ENCODE data around the gene FAM184A. TPM values are rescaled to one million over a fixed set of nuclear protein-coding genes. Genes with fewer than 3 reads are reported as not detected.

FAM184A gene
- total and polyA plus RNA-seq, 2 experiments from 2014 or later = 13.7 to 18.6 TPM

DNA sequence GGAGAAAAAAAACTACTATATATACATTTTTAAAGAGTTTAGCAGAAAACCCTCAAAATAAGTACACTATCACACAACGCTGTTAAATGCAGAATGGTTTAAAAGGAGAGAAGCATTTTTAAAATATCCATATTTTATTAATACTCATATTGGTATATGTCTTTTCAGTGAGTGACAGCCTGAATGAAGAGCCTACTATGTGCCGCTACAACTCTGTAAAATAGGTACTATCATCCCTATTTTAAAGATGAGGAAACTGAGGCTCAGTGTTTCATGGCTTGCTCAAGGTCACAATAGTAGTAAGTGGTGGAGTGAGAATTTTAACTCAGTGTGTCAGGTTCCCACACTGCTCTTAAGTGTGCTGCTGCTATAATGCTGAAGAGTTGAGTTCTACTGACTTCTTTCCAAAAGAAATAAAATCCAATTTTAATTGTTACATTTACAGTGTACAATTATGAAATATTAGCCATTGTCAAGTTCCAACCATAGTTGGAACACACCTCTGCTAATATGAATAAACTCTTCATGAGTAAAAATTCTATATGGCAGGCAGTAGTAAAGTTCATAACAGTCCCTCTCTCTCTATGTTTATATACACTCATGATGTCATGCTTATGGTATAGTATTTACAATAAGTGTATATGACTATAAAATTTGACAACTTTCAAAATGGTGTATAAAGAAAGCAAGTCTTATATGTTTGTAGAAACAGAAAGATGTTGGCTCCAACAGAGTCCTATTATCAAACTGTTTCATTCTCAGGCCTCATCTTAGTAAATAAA is 3.1 kb downstream of the FAM184A start:
- Histone ChIP-seq H3K4me2 (no peak overlapping the region), H3K4me3 (no peak overlapping the region), H3K4me1 (ENCODE audit: insufficient read depth) (peaks cover 10% of the 10 kb centered on the region), H4K20me1 (replicated peaks; ENCODE audit: insufficient read depth) (0 out of 2 replicates have a peak, but pooled peaks cover 5% of the 10 kb centered on the region), H3F3A (replicated peaks; ENCODE audit: low read depth) (peaks cover 7% of the 10 kb centered on the region; the same call in 1 of the 2 replicates), H3K27me3 (ENCODE audit: insufficient read depth) (peaks cover 33% of the 10 kb centered on the region), H3K36me3 (ENCODE audit: insufficient read depth) (no peaks in the 10 kb centered on the region), H3K9me2 (ENCODE audit: insufficient read depth) (no peaks in the 10 kb centered on the region), H3K79me2 (replicated peaks; ENCODE audit: insufficient read depth) (0 out of 2 replicates have a peak, but pooled peaks cover 3% of the 10 kb centered on the region), H3K27ac (ENCODE audit: low read depth) (no peak overlapping the region), H2AFZ (no peak overlapping the region)
- ATAC-seq (no peak), DNase-seq (ENCODE audit: low spot score) (no peak)
- Mint-ChIP-seq H3K4me3 (no peak overlapping the region), H3K4me1 (peaks cover 34% of the 10 kb centered on the region), H3K27ac (no peak overlapping the region), H3K27me3 (ENCODE audit: insufficient read depth, low read depth, poor library complexity) (peaks cover 11% of the 10 kb centered on the region), H3K9me3 (no peaks in the 10 kb centered on the region; the same call in 2 of the 3 replicates), H3K36me3 (ENCODE audit: low read depth) (no peaks in the 10 kb centered on the region; the same call in 2 of the 3 replicates)
- TF ChIP-seq ZNF114 (CRISPR knock-in tag; IDR thresholded peaks at IDR 0.05) (no peak), EZH2phosphoT487 (IDR thresholded peaks at IDR 0.05; ENCODE audit: unreplicated experiment) (no peak), CREB1 (CRISPR knock-in tag; IDR thresholded peaks at IDR 0.05; ENCODE audit: low read depth) (no peak), POLR2AphosphoS5 (IDR thresholded peaks at IDR 0.05; ENCODE audit: low read depth) (no peak), NANOG (IDR thresholded peaks at IDR 0.05; ENCODE audit: borderline replicate concordance) (no peak), JUNB (IDR thresholded peaks at IDR 0.05; ENCODE audit: unreplicated experiment) (no peak), STAT1 (IDR thresholded peaks at IDR 0.05; ENCODE audit: unreplicated experiment) (no peak), ZNF331 (CRISPR knock-in tag; IDR thresholded peaks at IDR 0.05; ENCODE audit: low read depth) (no peak), EZH2 (IDR thresholded peaks at IDR 0.05; ENCODE audit: low read depth, unreplicated experiment) (no peak)
- TF ChIP-seq, protein P1, sequence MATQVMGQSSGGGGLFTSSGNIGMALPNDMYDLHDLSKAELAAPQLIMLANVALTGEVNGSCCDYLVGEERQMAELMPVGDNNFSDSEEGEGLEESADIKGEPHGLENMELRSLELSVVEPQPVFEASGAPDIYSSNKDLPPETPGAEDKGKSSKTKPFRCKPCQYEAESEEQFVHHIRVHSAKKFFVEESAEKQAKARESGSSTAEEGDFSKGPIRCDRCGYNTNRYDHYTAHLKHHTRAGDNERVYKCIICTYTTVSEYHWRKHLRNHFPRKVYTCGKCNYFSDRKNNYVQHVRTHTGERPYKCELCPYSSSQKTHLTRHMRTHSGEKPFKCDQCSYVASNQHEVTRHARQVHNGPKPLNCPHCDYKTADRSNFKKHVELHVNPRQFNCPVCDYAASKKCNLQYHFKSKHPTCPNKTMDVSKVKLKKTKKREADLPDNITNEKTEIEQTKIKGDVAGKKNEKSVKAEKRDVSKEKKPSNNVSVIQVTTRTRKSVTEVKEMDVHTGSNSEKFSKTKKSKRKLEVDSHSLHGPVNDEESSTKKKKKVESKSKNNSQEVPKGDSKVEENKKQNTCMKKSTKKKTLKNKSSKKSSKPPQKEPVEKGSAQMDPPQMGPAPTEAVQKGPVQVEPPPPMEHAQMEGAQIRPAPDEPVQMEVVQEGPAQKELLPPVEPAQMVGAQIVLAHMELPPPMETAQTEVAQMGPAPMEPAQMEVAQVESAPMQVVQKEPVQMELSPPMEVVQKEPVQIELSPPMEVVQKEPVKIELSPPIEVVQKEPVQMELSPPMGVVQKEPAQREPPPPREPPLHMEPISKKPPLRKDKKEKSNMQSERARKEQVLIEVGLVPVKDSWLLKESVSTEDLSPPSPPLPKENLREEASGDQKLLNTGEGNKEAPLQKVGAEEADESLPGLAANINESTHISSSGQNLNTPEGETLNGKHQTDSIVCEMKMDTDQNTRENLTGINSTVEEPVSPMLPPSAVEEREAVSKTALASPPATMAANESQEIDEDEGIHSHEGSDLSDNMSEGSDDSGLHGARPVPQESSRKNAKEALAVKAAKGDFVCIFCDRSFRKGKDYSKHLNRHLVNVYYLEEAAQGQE (IDR thresholded peaks at IDR 0.05; ENCODE audit: unreplicated experiment) = no peak
- TF ChIP-seq, protein P2, sequence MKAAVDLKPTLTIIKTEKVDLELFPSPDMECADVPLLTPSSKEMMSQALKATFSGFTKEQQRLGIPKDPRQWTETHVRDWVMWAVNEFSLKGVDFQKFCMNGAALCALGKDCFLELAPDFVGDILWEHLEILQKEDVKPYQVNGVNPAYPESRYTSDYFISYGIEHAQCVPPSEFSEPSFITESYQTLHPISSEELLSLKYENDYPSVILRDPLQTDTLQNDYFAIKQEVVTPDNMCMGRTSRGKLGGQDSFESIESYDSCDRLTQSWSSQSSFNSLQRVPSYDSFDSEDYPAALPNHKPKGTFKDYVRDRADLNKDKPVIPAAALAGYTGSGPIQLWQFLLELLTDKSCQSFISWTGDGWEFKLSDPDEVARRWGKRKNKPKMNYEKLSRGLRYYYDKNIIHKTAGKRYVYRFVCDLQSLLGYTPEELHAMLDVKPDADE (IDR thresholded peaks at IDR 0.05) = no peak
- TF ChIP-seq, protein P3, sequence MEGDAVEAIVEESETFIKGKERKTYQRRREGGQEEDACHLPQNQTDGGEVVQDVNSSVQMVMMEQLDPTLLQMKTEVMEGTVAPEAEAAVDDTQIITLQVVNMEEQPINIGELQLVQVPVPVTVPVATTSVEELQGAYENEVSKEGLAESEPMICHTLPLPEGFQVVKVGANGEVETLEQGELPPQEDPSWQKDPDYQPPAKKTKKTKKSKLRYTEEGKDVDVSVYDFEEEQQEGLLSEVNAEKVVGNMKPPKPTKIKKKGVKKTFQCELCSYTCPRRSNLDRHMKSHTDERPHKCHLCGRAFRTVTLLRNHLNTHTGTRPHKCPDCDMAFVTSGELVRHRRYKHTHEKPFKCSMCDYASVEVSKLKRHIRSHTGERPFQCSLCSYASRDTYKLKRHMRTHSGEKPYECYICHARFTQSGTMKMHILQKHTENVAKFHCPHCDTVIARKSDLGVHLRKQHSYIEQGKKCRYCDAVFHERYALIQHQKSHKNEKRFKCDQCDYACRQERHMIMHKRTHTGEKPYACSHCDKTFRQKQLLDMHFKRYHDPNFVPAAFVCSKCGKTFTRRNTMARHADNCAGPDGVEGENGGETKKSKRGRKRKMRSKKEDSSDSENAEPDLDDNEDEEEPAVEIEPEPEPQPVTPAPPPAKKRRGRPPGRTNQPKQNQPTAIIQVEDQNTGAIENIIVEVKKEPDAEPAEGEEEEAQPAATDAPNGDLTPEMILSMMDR (conservative IDR thresholded peaks at IDR 0.05; ENCODE audit: low read depth in 2 of 2) = no peak
- TF ChIP-seq, protein P4, sequence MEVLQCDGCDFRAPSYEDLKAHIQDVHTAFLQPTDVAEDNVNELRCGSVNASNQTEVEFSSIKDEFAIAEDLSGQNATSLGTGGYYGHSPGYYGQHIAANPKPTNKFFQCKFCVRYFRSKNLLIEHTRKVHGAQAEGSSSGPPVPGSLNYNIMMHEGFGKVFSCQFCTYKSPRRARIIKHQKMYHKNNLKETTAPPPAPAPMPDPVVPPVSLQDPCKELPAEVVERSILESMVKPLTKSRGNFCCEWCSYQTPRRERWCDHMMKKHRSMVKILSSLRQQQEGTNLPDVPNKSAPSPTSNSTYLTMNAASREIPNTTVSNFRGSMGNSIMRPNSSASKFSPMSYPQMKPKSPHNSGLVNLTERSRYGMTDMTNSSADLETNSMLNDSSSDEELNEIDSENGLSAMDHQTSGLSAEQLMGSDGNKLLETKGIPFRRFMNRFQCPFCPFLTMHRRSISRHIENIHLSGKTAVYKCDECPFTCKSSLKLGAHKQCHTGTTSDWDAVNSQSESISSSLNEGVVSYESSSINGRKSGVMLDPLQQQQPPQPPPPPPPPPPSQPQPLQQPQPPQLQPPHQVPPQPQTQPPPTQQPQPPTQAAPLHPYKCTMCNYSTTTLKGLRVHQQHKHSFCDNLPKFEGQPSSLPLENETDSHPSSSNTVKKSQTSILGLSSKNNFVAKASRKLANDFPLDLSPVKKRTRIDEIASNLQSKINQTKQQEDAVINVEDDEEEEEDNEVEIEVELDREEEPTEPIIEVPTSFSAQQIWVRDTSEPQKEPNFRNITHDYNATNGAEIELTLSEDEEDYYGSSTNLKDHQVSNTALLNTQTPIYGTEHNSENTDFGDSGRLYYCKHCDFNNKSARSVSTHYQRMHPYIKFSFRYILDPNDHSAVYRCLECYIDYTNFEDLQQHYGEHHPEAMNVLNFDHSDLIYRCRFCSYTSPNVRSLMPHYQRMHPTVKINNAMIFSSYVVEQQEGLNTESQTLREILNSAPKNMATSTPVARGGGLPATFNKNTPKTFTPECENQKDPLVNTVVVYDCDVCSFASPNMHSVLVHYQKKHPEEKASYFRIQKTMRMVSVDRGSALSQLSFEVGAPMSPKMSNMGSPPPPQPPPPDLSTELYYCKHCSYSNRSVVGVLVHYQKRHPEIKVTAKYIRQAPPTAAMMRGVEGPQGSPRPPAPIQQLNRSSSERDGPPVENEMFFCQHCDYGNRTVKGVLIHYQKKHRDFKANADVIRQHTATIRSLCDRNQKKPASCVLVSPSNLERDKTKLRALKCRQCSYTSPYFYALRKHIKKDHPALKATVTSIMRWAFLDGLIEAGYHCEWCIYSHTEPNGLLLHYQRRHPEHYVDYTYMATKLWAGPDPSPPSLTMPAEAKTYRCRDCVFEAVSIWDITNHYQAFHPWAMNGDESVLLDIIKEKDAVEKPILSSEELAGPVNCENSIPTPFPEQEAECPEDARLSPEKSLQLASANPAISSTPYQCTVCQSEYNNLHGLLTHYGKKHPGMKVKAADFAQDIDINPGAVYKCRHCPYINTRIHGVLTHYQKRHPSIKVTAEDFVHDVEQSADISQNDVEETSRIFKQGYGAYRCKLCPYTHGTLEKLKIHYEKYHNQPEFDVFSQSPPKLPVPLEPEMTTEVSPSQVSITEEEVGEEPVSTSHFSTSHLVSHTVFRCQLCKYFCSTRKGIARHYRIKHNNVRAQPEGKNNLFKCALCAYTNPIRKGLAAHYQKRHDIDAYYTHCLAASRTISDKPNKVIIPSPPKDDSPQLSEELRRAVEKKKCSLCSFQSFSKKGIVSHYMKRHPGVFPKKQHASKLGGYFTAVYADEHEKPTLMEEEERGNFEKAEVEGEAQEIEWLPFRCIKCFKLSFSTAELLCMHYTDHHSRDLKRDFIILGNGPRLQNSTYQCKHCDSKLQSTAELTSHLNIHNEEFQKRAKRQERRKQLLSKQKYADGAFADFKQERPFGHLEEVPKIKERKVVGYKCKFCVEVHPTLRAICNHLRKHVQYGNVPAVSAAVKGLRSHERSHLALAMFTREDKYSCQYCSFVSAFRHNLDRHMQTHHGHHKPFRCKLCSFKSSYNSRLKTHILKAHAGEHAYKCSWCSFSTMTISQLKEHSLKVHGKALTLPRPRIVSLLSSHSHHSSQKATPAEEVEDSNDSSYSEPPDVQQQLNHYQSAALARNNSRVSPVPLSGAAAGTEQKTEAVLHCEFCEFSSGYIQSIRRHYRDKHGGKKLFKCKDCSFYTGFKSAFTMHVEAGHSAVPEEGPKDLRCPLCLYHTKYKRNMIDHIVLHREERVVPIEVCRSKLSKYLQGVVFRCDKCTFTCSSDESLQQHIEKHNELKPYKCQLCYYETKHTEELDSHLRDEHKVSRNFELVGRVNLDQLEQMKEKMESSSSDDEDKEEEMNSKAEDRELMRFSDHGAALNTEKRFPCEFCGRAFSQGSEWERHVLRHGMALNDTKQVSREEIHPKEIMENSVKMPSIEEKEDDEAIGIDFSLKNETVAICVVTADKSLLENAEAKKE (CRISPR knock-in tag; IDR thresholded peaks at IDR 0.05) = no peak

All from GM23338 (cell line).